ENCODE results near the gene CCM2. TPM values are rescaled to one million over a fixed set of nuclear protein-coding genes. Genes with fewer than 3 reads are reported as not detected.

Gene CCM2
- total and polyA plus RNA-seq, 2 of the 8 experiments (the other 6 are each of a cell fraction or from before 2014, with no cell fraction given): 31.6 to 41.2 TPM

DNA sequence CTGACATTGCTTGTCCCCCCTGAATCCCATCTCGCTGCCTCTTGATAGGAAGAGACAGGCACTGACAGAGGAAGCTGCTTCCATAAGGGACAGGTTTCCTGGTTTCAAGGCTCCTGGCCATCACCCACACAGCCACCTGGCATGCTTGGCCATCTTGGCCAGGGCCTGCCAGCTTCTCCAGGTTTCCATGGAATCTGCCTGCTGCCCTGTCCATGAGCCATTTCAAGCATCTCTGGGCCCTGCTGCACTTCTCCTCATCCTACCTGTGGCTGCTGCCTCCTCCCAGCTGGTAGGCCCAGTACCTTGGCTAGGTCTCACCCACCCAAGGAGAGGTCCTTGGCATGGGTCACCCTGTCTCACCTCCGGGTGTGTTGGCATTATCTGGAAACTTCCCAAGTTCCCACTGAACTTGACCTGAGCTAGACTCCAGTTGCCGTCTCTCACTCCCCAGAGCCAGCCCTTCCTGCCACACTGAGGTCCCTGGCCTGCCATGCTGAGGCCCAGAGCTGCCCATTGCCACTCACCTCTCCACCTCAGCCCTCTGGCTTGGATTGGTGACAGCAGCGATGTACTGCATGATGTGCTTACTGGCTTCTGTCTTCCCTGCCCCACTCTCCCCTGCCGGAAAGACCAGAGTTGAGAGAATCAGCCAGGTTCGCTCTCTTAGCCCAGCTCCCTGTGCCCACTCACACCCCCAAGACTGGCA lies 23.8 kb upstream of the CCM2 start (continued):
- TF ChIP-seq HDAC2 (IDR thresholded peaks at IDR 0.05; ENCODE audit: borderline replicate concordance in 1 of 2, low read depth in 2 of 2, low read length in 2 of 2): no peak
- TF ChIP-seq EP300 (IDR thresholded peaks at IDR 0.05; ENCODE audit: borderline replicate concordance in 1 of 2, low read depth in 2 of 2, low read length in 2 of 2): no peak

Data from H1 (cell line).